GM12878 (cell line): ENCODE results near the gene KRTAP4-8. TPM values are rescaled to one million over a fixed set of nuclear protein-coding genes. Genes with fewer than 3 reads are reported as not detected.

ENCODE experiments used
- ATAC-seq: fragments of 200-7000 bp; cut with Tn5 transposase; 3 replicates; pipeline ENCODE4 v1.9.1; 2020; ENCODE audit warnings: mild to moderate bottlenecking, moderate library complexity
- BruUV-seq: library from RNA; stranded (reverse); fragments of 400-500 nt; replicated peaks from 2 replicates; lab custom pipeline; 2021; lab: Mats Ljungman, UMichigan
- CTCF ChIA-PET: fragments of 300-600 bp; sonication (Branson Sonifier 250); formaldehyde crosslinking; extraction: SDS; loops from one replicate; lab custom pipeline; 2021; ENCODE audit warnings: inconsistent platforms; lab: Yijun Ruan, JAX
- POLR2A ChIA-PET: fragments of 350-600 bp; formaldehyde crosslinking; extraction: SDS; loops from one replicate; lab custom pipeline; 2021; ENCODE audit warnings: inconsistent platforms; lab: Charles Lee
- RAD21 ChIA-PET: fragments of 300-600 bp; sonication (Branson Sonifier 250); formaldehyde crosslinking; loops from one replicate; lab custom pipeline; 2023; ENCODE audit warnings: antibody characterized with exemption; ENCODE audit not compliant: unreplicated experiment; lab: Charles Lee
- SMC1A ChIA-PET: fragments of 300-600 bp; sonication (Branson Sonifier 250); formaldehyde crosslinking; loops from one replicate; lab custom pipeline; 2023; ENCODE audit not compliant: unreplicated experiment, uncharacterized antibody; lab: Charles Lee
- DNase-seq: peaks from one replicate; pipeline ENCODE4 v3.0.0-alpha.2; 2011; ENCODE audit warnings: low read depth, low spot score
- FAIRE-seq: peaks from 3 replicates; lab custom pipeline; 2011; peaks lifted over from hg19 to GRCh38; lab: Jason Lieb, UNC
- H2AFZ ChIP-seq: 2 replicates; pipeline ENCODE4 v1.6.0; 2011; ENCODE audit warnings: low read depth, low read length, control low read depth; ENCODE audit not compliant: control insufficient read depth
- H3K27ac ChIP-seq: 2 replicates; pipeline ENCODE4 v1.5.1; 2011; ENCODE audit warnings: control low read depth; ENCODE audit not compliant: control insufficient read depth, insufficient read depth
- H3K27me3 ChIP-seq, 2 experiments: replicated peaks in 1 of 2; 2 replicates each; pipeline versions ENCODE4 v1.6.0 to v1.6.1; 2011; ENCODE audit warnings: low read length in 1 of 2; ENCODE audit not compliant: control insufficient read depth in 2 of 2, insufficient read depth in 2 of 2
- H3K36me3 ChIP-seq, 2 experiments: 2 replicates each; pipeline ENCODE4 v1.5.1; 2011; ENCODE audit warnings: low read length in 1 of 2; ENCODE audit not compliant: control insufficient read depth in 2 of 2, insufficient read depth in 2 of 2
- H3K4me1 ChIP-seq: 2 replicates; pipeline ENCODE4 v1.6.1; 2011; ENCODE audit warnings: mild to moderate bottlenecking, low read length, moderate library complexity, mixed read lengths; ENCODE audit not compliant: control insufficient read depth, insufficient read depth
- H3K4me2 ChIP-seq: 2 replicates; pipeline ENCODE4 v1.6.0; 2011; ENCODE audit warnings: control low read depth; ENCODE audit not compliant: control insufficient read depth, insufficient read depth
- H3K4me3 ChIP-seq: fragments of 200-600 bp; sonication (generic); 2 replicates; pipeline ENCODE4 v1.5.1; 2016
- H3K79me2 ChIP-seq: 2 replicates; pipeline ENCODE4 v1.6.0; 2011; ENCODE audit warnings: low read length; ENCODE audit not compliant: control insufficient read depth, insufficient read depth
- H3K9ac ChIP-seq: 2 replicates; pipeline ENCODE4 v1.8.0; 2011; ENCODE audit warnings: low read length, control low read depth, mixed read lengths; ENCODE audit not compliant: control insufficient read depth, insufficient read depth
- H3K9me3 ChIP-seq: replicated peaks from 3 replicates; pipeline ENCODE4 v1.5.1; 2011; ENCODE audit warnings: mild to moderate bottlenecking, low read length; ENCODE audit not compliant: control insufficient read depth, insufficient read depth
- H4K20me1 ChIP-seq: 2 replicates; pipeline ENCODE4 v1.6.0; 2011; ENCODE audit not compliant: control insufficient read depth, insufficient read depth
- ETV6 ChIP-seq, 2 experiments: fragments of 450-650 bp in 1 of 2; IDR thresholded peaks in 1 of 2; conservative IDR thresholded peaks in 1 of 2; 2 replicates each; pipeline ENCODE4 v1.6.1; 2014; ENCODE audit warnings: antibody characterized with exemption in 1 of 2, borderline replicate concordance in 1 of 2, low read depth in 1 of 2, mild to moderate bottlenecking in 1 of 2, moderate library complexity in 1 of 2
- FOS ChIP-seq: IDR thresholded peaks from 3 replicates; pipeline ENCODE4 v1.6.1; 2011; ENCODE audit warnings: borderline replicate concordance; ENCODE audit not compliant: insufficient read length; ENCODE audit errors: extremely low read depth
- IKZF2 ChIP-seq, 2 experiments: fragments of 450-650 bp; IDR thresholded peaks; 2 replicates each; pipeline ENCODE4 v1.6.1; 2017; ENCODE audit warnings: mild to moderate bottlenecking in 2 of 2, moderate library complexity in 2 of 2
- JUNB ChIP-seq: IDR thresholded peaks from 2 replicates; pipeline ENCODE4 v1.6.1; 2016; ENCODE audit warnings: antibody characterized with exemption, mild to moderate bottlenecking
- MTA2 ChIP-seq: fragments of 450-650 bp; IDR thresholded peaks from 2 replicates; pipeline ENCODE4 v1.6.1; 2016; ENCODE audit warnings: low read depth, mild to moderate bottlenecking, moderate library complexity
- TCF7 ChIP-seq: IDR thresholded peaks from 2 replicates; pipeline ENCODE4 v1.6.1; 2014; ENCODE audit warnings: antibody characterized with exemption, borderline replicate concordance
- WGBS: methylation state at CpG from one replicate; pipeline ENCODE4 v1.1.6; 2016; ENCODE audit warnings: low lambda C conversion rate; ENCODE audit not compliant: insufficient replicate concordance, insufficient coverage; ENCODE audit errors: missing lambda C conversion rate; 5-methylcytosine and 5-hydroxymethylcytosine counted together
- in situ Hi-C: fragments of 300-500 bp; cut with MboI; formaldehyde crosslinking; loops from 9 replicates; pipeline ENCODE4 v1.14.3; 2018; ENCODE audit warnings: mixed read lengths
- intact Hi-C: fragments of 100-400 bp; cut with micrococcal nuclease; formaldehyde crosslinking; loops from one replicate; pipeline ENCODE4 v1.14.2; 2022; ENCODE audit not compliant: unreplicated experiment
- polyA plus RNA-seq, 11 experiments: library from polyadenylated mRNA; depleted of rRNA in 4 of 11; unstranded in 6 of 11; stranded (reverse) in 5 of 11; fragments of >200 nt; fragmentation: Nextera tagmentation in 4 of 11; fragmentation: Illumina TruSeq in 1 of 11; extraction: Ambion mirVana in 4 of 11; extraction: Trizol in 1 of 11; gene quantifications; 1 replicate in 1 of 11; 2 replicates in 10 of 11; pipeline versions ENCODE4 v1.2.1 to v1.2.3, GENCODE V29; 2011 to 2016; ENCODE audit warnings: inconsistent platforms in 2 of 11, missing spikeins in 2 of 11, low read depth in 1 of 11
- total RNA-seq, 4 experiments: library from RNA; depleted of rRNA in 3 of 4; stranded (reverse); fragments of >200 nt in 3 of 4; fragmentation: Illumina TruSeq in 1 of 4; extraction: Trizol in 1 of 4; gene quantifications; 2 replicates each; pipeline versions ENCODE4 v1.2.1 to v1.2.3, GENCODE V29; 2013 to 2021
- TF ChIP-seq, protein P1 (sequence below): fragments of 450-650 bp; IDR thresholded peaks from 2 replicates; pipeline ENCODE4 v1.6.1; 2017; ENCODE audit warnings: mild to moderate bottlenecking
- TF ChIP-seq, protein P2 (sequence below): fragments of 450-650 bp; IDR thresholded peaks from 2 replicates; pipeline ENCODE4 v1.6.1; 2016; ENCODE audit warnings: mild to moderate bottlenecking, moderate library complexity, borderline replicate concordance

KRTAP4-8 gene
- total and polyA plus RNA-seq, 10 of the 15 experiments (the other 5 are each of a cell fraction or from before 2014, with no cell fraction given) = not detected

GRCh38 chr17:41131979-41132378, 34.0 kb upstream of the KRTAP4-8 start:
- ChIA-PET SMC1A (no interaction called here), RAD21 (no interaction called here), POLR2A (no interaction called here), CTCF (no interaction called here)
- Histone ChIP-seq H3K79me2 (no peaks in the 10 kb centered on the region), H3K4me3 (no peak overlapping the region), H3K4me1 (no peaks in the 10 kb centered on the region), H2AFZ (no peak overlapping the region), H4K20me1 (no peaks in the 10 kb centered on the region), H3K27ac (no peak overlapping the region), H3K4me2 (no peak overlapping the region), H3K9ac (no peak overlapping the region), H3K36me3 (no peaks in the 10 kb centered on the region), H3K9me3 (no peaks in the 10 kb centered on the region), H3K27me3 (no peaks in the 10 kb centered on the region)
- no peak for DNase-seq
- TF ChIP-seq, protein P1, sequence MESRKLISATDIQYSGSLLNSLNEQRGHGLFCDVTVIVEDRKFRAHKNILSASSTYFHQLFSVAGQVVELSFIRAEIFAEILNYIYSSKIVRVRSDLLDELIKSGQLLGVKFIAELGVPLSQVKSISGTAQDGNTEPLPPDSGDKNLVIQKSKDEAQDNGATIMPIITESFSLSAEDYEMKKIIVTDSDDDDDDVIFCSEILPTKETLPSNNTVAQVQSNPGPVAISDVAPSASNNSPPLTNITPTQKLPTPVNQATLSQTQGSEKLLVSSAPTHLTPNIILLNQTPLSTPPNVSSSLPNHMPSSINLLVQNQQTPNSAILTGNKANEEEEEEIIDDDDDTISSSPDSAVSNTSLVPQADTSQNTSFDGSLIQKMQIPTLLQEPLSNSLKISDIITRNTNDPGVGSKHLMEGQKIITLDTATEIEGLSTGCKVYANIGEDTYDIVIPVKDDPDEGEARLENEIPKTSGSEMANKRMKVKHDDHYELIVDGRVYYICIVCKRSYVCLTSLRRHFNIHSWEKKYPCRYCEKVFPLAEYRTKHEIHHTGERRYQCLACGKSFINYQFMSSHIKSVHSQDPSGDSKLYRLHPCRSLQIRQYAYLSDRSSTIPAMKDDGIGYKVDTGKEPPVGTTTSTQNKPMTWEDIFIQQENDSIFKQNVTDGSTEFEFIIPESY = no peak
- peak in 1 of 2 experiments; percentile 62; a peak in 1 of 4 replicates for TF ChIP-seq ETV6 (conservative IDR thresholded peaks at IDR 0.05 in 1 of 2, IDR thresholded peaks at IDR 0.05 in 1 of 2; ENCODE audit: borderline replicate concordance in 1 of 2, low read depth in 1 of 2)
- 0 out of 2 replicates have a peak, but pooled peaks have one; percentile 45 for TF ChIP-seq TCF7
- TF ChIP-seq JUNB = peak; percentile 76
- peak; percentile 35; the same call in 1 of the 2 replicates for TF ChIP-seq MTA2
- TF ChIP-seq IKZF2 (IDR thresholded peaks at IDR 0.05) = no peak
- TF ChIP-seq FOS = no peak
- TF ChIP-seq, protein P2, sequence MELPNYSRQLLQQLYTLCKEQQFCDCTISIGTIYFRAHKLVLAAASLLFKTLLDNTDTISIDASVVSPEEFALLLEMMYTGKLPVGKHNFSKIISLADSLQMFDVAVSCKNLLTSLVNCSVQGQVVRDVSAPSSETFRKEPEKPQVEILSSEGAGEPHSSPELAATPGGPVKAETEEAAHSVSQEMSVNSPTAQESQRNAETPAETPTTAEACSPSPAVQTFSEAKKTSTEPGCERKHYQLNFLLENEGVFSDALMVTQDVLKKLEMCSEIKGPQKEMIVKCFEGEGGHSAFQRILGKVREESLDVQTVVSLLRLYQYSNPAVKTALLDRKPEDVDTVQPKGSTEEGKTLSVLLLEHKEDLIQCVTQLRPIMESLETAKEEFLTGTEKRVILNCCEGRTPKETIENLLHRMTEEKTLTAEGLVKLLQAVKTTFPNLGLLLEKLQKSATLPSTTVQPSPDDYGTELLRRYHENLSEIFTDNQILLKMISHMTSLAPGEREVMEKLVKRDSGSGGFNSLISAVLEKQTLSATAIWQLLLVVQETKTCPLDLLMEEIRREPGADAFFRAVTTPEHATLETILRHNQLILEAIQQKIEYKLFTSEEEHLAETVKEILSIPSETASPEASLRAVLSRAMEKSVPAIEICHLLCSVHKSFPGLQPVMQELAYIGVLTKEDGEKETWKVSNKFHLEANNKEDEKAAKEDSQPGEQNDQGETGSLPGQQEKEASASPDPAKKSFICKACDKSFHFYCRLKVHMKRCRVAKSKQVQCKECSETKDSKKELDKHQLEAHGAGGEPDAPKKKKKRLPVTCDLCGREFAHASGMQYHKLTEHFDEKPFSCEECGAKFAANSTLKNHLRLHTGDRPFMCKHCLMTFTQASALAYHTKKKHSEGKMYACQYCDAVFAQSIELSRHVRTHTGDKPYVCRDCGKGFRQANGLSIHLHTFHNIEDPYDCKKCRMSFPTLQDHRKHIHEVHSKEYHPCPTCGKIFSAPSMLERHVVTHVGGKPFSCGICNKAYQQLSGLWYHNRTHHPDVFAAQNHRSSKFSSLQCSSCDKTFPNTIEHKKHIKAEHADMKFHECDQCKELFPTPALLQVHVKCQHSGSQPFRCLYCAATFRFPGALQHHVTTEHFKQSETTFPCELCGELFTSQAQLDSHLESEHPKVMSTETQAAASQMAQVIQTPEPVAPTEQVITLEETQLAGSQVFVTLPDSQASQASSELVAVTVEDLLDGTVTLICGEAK = no peak
- FAIRE-seq = no peak
- peak; percentile 67 for ATAC-seq
- 28% methylated on average over 3 of the region's 3 CpGs for WGBS
- no TSS peak for BruUV-seq
- in situ Hi-C loops (no loop called here), intact Hi-C loops (no loop called here)
